C1 segment of cervical spinal cord (tissue), 14 donors: ENCODE results near the gene KATNB1.

Experiments
- DNase-seq, 14 donors: peaks; one replicate each; lab custom pipeline; 2025; lab: John Stamatoyannopoulos, UW

KATNB1 gene

DNA sequence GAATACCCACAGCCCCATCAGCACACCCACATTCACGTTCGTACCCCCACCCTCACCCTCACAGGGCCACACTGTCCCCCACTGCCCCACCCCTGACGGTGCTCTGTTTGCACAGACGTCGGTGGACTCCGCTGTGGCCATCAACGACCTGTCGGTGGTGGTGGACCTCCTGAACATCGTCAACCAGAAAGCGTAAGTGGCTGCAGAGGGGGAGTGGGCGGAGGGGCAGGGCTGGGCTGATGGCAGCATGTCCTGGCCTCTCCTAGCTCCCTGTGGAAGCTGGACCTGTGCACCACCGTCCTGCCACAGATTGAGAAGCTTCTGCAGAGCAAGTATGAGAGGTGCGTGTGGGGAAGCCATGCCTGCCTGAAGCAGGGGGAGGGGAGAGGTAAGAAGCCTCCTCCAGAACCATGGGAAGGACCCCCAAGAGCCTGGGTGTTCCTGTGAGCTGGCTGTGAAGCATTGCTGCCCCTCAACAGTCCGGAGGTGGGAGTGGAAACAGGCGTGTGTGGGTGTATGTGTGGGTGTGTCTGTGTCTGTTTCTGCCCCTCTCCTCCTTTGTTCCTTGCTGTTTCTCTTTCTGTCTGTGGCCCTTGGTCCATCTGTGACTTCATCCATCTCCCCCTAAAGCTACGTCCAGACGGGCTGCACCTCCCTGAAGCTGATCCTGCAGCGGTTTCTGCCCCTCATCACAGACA, 20.3 kb downstream of the KATNB1 start:
- DNase-seq = no peak

DNA sequence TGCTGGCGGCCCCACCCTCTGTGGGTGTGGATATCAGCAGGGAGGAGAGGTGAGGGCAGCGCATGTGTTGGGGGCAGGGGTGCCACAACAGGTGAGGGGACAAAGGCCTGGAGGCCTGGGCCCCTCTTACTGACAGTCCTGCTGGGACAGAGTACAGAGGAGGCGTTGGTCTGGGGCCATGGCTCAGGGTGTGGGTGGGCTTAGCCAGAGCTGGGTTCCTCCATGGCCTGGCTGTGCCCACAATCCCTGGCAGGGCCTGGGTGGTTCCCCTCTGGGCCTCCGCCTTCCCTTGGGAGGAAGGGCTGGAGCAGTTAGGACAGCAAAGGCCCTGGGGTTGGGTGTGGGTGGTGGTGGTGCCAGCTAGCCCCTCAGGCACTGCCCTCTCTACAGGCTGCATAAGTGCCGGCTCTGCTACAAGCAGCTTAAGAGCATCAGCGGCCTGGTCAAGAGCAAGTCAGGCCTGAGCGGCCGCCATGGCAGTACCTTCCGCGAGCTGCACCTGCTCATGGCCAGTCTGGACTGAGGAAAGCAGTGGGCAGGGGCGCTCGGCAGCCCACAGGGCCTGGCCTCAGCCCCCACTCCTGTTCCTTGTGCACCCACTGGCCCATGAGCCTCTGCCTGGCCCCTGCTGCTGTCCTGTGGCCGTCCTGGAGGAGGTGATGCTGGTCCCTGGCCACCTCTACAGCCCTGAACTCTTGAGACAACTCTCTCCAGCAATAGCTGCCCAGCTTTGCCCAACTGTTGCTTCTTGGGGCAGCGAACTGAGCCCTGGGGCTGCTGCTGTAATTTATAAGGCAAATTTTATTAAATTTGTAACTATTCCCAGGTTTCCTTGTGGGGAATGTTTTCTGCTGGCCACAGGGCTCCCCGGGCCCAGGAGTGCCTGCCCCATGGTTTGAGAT, 21.1 kb downstream of the KATNB1 start:
- no peak for DNase-seq

- DNase-seq = peak in 13 of 14 donors; percentile 16 to 87 (median 71)
Observed at GRCh38 chr16:57757326-57757786, 21.8 kb downstream of the KATNB1 start.

GRCh38 chr16:57757883-57758282, 22.3 kb downstream of the KATNB1 start:
- DNase-seq = no peak

DNA sequence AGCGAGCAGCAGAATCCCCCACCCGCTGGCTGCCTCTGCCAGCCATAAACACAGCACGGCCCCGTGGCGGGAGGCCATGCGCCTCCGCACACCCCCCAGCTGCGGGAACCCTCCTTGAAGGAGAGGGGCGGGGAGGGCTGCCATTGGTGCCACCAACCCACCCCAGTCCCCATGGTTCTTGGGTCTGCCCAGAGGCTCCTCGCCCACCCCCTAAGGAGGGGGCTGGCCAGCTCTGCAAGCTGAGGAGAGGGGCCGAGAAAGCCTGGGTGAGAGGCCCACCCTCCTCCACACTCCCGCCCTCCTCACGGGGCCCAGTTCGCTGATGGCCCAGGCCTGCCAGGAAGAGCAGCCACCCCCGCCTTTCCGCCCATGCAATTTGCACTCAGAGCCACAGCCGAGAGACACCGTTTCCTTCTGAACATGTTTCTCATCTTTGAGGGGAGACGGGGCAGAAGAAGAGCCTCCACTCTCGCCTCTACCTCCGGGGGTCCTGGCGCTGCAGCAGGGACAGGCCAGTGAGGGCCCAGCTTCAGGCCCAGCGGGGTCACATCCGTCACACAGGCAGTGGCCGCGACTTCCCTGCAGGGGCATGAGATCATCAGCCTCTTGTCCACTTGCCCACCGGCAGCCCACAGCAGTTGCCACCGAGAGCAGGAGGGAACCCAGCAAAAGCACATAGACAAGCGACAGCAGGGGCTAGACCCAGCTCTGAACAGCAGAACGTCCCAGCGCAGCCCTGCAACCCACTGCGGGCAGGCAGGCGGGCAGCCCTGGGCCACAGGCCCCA, 23.0 kb downstream of the KATNB1 start:
- DNase-seq = no peak

DNA sequence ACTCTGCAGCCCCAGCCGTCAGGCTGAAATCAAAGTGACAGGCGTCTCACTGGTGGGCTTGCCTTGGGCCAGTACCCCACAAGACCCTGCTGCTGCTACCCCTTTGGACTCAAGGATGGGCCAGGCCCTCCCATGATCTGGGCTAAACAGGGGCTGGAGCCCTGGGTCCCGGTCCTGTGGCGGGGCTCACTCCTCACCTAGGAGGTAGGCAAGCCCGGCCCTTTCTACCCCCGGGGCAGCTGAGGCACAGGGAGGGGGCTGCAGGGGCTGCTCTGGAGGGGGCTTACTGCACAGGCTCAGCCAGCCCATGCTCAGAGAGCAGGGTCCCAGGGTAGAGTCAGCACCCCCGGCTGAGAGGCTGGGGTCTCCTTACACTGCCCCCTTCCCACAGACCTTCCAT, 23.6 kb downstream of the KATNB1 start:
- no peak for DNase-seq

- no peak for DNase-seq
Observed at GRCh38 chr16:57759541-57760356, 24.2 kb downstream of the KATNB1 start.

GRCh38 chr16:57760357-57761160, 25.0 kb downstream of the KATNB1 start:
- no peak for DNase-seq

- no peak for DNase-seq
Observed at GRCh38 chr16:57761301-57761700, 25.7 kb downstream of the KATNB1 start.

DNA sequence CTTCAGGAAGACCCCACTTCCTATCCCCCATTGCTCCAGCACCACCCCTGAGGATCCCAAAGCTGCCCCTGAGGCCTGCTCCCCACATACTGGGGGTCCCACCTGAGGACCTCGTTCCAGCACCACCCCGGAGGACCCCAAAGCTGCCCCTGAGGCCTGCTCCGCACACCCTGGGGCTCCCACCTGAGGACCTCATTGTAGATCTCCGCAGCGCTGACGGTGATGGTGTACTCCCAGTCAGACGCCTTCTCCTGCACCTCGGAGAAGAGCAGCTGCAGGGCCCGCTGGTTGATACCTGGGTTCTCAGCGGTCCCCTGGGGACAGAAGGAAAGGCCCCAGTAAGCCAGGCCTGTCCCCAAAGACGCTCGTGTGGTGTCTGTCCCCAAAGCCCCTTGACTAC, 26.4 kb downstream of the KATNB1 start:
- DNase-seq = no peak

GRCh38 chr16:57762365-57763040, 26.9 kb downstream of the KATNB1 start:
- DNase-seq = no peak

- DNase-seq = no peak
Observed at GRCh38 chr16:57763285-57764005, 27.9 kb downstream of the KATNB1 start.

DNA sequence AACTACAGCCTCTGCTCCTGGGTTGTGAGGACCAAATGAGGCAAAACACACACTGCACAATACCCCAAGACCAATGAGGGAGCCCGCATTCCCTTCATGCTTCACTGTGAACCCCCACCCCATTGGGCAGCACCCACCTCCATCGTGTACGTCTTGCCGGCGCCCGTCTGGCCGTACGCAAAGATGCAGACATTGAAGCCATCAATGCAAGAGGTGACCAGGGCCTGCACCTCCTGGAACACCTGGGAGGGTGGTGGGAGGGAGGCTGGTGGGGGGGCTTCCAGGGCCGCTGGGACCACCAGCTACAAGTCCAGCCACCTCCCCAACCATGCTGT, 28.4 kb downstream of the KATNB1 start:
- DNase-seq = no peak

- DNase-seq = peak in 1 of 14 donors; percentile 31
Observed at GRCh38 chr16:57764341-57765159, 29.0 kb downstream of the KATNB1 start.

DNA sequence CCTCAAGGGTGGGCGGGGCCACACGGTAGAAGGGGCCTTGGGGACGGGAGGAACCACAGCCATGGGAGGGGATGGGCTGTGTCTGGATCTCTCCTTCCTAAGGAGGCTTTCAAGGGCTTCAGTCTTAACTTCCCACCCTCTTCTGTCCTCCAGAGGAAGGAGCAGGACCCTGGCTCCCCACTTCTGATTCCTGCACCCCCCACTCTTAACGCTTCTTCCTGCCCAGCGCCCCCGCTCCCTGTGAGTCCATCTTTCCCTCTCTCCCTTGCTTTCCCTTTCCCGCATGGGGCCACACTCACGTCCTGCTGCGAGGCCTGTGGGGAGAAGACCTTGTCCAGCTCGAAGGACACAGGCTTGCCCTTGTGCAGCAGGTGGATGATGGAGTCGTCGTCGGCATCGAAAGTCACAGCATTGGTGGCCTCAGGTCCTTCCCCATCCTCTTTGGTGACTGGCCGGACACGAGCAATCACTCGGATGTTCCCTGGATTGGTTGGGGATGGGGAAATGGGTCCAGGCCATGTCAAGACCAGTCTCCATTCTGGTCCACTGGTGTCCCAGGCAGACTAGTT, 29.7 kb downstream of the KATNB1 start:
- DNase-seq = no peak

DNA sequence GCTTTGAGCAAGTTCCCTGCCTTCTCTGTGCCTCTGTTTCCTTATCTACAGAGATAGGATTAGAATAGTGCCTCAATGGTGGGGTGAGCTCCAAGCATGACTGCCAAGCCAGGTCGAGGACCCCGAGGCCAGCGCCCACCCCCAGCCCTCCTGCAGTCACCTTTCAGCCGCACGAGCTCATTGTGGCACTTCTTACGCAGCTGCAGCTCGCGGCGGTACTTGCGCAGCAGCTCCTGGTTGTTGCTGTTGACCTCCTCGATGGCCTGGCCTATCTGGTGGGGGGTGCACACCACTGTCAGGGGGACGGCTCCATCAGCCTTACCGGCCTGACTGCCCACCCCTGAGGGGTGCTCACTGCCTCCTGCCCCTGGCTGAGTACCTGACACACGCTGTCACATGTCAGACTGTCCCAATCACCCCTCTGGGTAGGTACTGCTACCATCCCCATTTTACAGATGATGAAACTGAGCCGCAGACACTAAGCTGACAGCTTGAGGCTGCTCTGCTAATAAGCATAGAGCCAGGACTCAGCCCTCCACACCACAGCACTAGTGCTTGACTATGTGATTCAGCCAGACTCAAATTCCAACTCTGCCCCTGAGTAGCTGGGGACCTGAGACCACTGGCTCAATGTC, 31.3 kb downstream of the KATNB1 start:
- no peak for DNase-seq

GRCh38 chr16:57769541-57770145, 34.1 kb downstream of the KATNB1 start:
- no peak for DNase-seq
